ENCODE measurements around the gene GARS1. TPM values are rescaled to one million over a fixed set of nuclear protein-coding genes. Genes with fewer than 3 reads are reported as not detected.

The GARS1 gene
- total and polyA plus RNA-seq, 4 donors, result 43.3 to 73.6 (median 67.8) TPM

GRCh38 chr7:30604901-30605300 is 10.2 kb downstream of the GARS1 start:
- Histone ChIP-seq H3K27me3 (ENCODE audit: control insufficient read depth in 4 of 4, insufficient read depth in 4 of 4, low read length in 3 of 4) (no peaks in the 10 kb centered on the region), H3K27ac (ENCODE audit: low read depth in 1 of 2, low read length in 2 of 2) (no peak overlapping the region), H3K9me3 (ENCODE audit: control insufficient read depth in 4 of 4, low read length in 3 of 4) (no peaks in the 10 kb centered on the region), H3K4me3 (ENCODE audit: low read depth in 1 of 3, low read length in 3 of 3) (no peak overlapping the region), H3K4me1 (ENCODE audit: control insufficient read depth in 4 of 4, insufficient read depth in 4 of 4, low read length in 3 of 4) (no peaks in the 10 kb centered on the region), H3K36me3 (ENCODE audit: control insufficient read depth in 4 of 4, insufficient read depth in 3 of 4, low read depth in 1 of 4, low read length in 3 of 4) (peaks cover 4 to 68% (median 46%) of the 10 kb centered on the region in 4 donors), H3K9ac (ENCODE audit: low read depth in 1 of 2, low read length in 2 of 2) (no peak overlapping the region)
- no peak for DNase-seq (ENCODE audit: low spot score)
- TF ChIP-seq FOXA1 (IDR thresholded peaks at IDR 0.05), result no peak
- no peak for TF ChIP-seq REST (IDR thresholded peaks at IDR 0.05)
- no peak for TF ChIP-seq SP1 (IDR thresholded peaks at IDR 0.05)
- no peak for TF ChIP-seq JUND (IDR thresholded peaks at IDR 0.05)
- no peak for TF ChIP-seq FOXA2 (IDR thresholded peaks at IDR 0.05)
- TF ChIP-seq RXRA (IDR thresholded peaks at IDR 0.05), result no peak
- TF ChIP-seq RAD21 (IDR thresholded peaks at IDR 0.05), result no peak
- no peak for TF ChIP-seq NR2F2 (IDR thresholded peaks at IDR 0.05)
- WGBS, result 94% methylated on average over 3 of the region's 3 CpGs

- no peak for DNase-seq (ENCODE audit: low spot score)
- H3K27ac ChIP-seq (ENCODE audit: low read depth in 1 of 2, low read length in 2 of 2), result no peak overlapping the region
- no peaks in the 10 kb centered on the region for H3K4me1 ChIP-seq (ENCODE audit: control insufficient read depth in 4 of 4, insufficient read depth in 4 of 4, low read length in 3 of 4)
- no peak overlapping the region for H3K4me3 ChIP-seq (ENCODE audit: low read depth in 1 of 3, low read length in 3 of 3)
- H3K9me3 ChIP-seq (ENCODE audit: control insufficient read depth in 4 of 4, low read length in 3 of 4), result no peaks in the 10 kb centered on the region
- WGBS, result over 99% methylated on average over 3 of the region's 3 CpGs
- no peak overlapping the region for H3K9ac ChIP-seq (ENCODE audit: low read depth in 1 of 2, low read length in 2 of 2)
- no peaks in the 10 kb centered on the region for H3K27me3 ChIP-seq (ENCODE audit: control insufficient read depth in 4 of 4, insufficient read depth in 4 of 4, low read length in 3 of 4)
- H3K36me3 ChIP-seq (ENCODE audit: control insufficient read depth in 4 of 4, insufficient read depth in 3 of 4, low read depth in 1 of 4, low read length in 3 of 4), result peaks cover 2 to 65% (median 43%) of the 10 kb centered on the region in 4 donors
- TF ChIP-seq SP1 (IDR thresholded peaks at IDR 0.05) (no peak), FOXA2 (IDR thresholded peaks at IDR 0.05) (no peak), YY1 (IDR thresholded peaks at IDR 0.05) (no peak), NR2F2 (IDR thresholded peaks at IDR 0.05) (no peak), MAX (IDR thresholded peaks at IDR 0.05) (no peak)
Measured at GRCh38 chr7:30605832-30606231, 11.2 kb downstream of the GARS1 start.

- Histone ChIP-seq H3K4me3 (ENCODE audit: low read depth in 1 of 3, low read length in 3 of 3) (no peak overlapping the region), H3K9ac (ENCODE audit: low read depth in 1 of 2, low read length in 2 of 2) (no peak overlapping the region), H3K27me3 (ENCODE audit: control insufficient read depth in 4 of 4, insufficient read depth in 4 of 4, low read length in 3 of 4) (no peaks in the 10 kb centered on the region), H3K4me1 (ENCODE audit: control insufficient read depth in 4 of 4, insufficient read depth in 4 of 4, low read length in 3 of 4) (no peaks in the 10 kb centered on the region), H3K27ac (ENCODE audit: low read depth in 1 of 2, low read length in 2 of 2) (no peak overlapping the region), H3K9me3 (ENCODE audit: control insufficient read depth in 4 of 4, low read length in 3 of 4) (no peaks in the 10 kb centered on the region), H3K36me3 (ENCODE audit: control insufficient read depth in 4 of 4, insufficient read depth in 3 of 4, low read depth in 1 of 4, low read length in 3 of 4) (peaks cover 10 to 56% (median 37%) of the 10 kb centered on the region in 4 donors)
- WGBS, result 95% methylated on average over 6 of the region's 6 CpGs
- TF ChIP-seq NR2F2 (IDR thresholded peaks at IDR 0.05) (no peak), YY1 (IDR thresholded peaks at IDR 0.05) (no peak)
- DNase-seq (ENCODE audit: low spot score), result no peak
Measured at GRCh38 chr7:30612658-30613265, 18.1 kb downstream of the GARS1 start.
